Astrocyte (in vitro differentiated cells and primary cell): ENCODE measurements around the gene TMEM256. TPM values are rescaled to one million over a fixed set of nuclear protein-coding genes. Genes with fewer than 3 reads are reported as not detected.

Source experiments
- DNase-seq: peaks from one replicate; pipeline ENCODE4 v3.0.0-alpha.2; 2010; ENCODE audit warnings: low read depth
- FAIRE-seq: peaks from 2 replicates; lab custom pipeline; 2011; peaks lifted over from hg19 to GRCh38; lab: Jason Lieb, UNC
- H2AFZ ChIP-seq: 2 replicates; pipeline ENCODE4 v1.6.0; 2012; ENCODE audit warnings: low read depth, low read length, inconsistent platforms
- H3K27ac ChIP-seq: 2 replicates; pipeline ENCODE4 v1.5.1; 2011; ENCODE audit warnings: low read depth, low read length, inconsistent platforms
- H3K27me3 ChIP-seq: 2 replicates; pipeline ENCODE4 v1.6.0; 2011; ENCODE audit warnings: low read length, inconsistent platforms; ENCODE audit not compliant: insufficient read depth
- H3K36me3 ChIP-seq: 2 replicates; pipeline ENCODE4 v1.5.1; 2011; ENCODE audit warnings: low read length, inconsistent platforms; ENCODE audit not compliant: insufficient read depth
- H3K4me1 ChIP-seq: 2 replicates; pipeline ENCODE4 v1.5.1; 2011; ENCODE audit warnings: low read length, inconsistent platforms; ENCODE audit not compliant: insufficient read depth
- H3K4me2 ChIP-seq: 2 replicates; pipeline ENCODE4 v1.6.0; 2012; ENCODE audit warnings: low read length, inconsistent platforms
- H3K4me3 ChIP-seq: 2 replicates; pipeline ENCODE4 v1.5.1; 2011; ENCODE audit warnings: low read depth, mild to moderate bottlenecking, low read length, inconsistent platforms; ENCODE audit not compliant: insufficient read depth
- H3K79me2 ChIP-seq: 2 replicates; pipeline ENCODE4 v1.6.0; 2012; ENCODE audit warnings: mild to moderate bottlenecking, low read length, inconsistent platforms; ENCODE audit not compliant: insufficient read depth
- H3K9ac ChIP-seq: 2 replicates; pipeline ENCODE4 v1.6.0; 2012; ENCODE audit warnings: mild to moderate bottlenecking, low read length, inconsistent platforms
- H3K9me3 ChIP-seq: 2 replicates; pipeline ENCODE4 v1.5.1; 2012; ENCODE audit warnings: low read depth, mild to moderate bottlenecking, low read length, inconsistent platforms; ENCODE audit not compliant: insufficient read depth
- H4K20me1 ChIP-seq: 2 replicates; pipeline ENCODE4 v1.6.0; 2012; ENCODE audit warnings: low read length, inconsistent platforms; ENCODE audit not compliant: insufficient read depth
- H3K27ac Mint-ChIP-seq: one replicate; pipeline ENCODE4 v1.8.0; 2021; ENCODE audit warnings: mild to moderate bottlenecking, mixed read lengths; ENCODE audit not compliant: unreplicated experiment
- H3K27me3 Mint-ChIP-seq: one replicate; pipeline ENCODE4 v1.8.0; 2021; ENCODE audit warnings: low read depth, mixed read lengths; ENCODE audit not compliant: unreplicated experiment
- H3K36me3 Mint-ChIP-seq: one replicate; pipeline ENCODE4 v1.8.0; 2021; ENCODE audit warnings: low read depth, mixed read lengths; ENCODE audit not compliant: unreplicated experiment
- H3K4me1 Mint-ChIP-seq: one replicate; pipeline ENCODE4 v1.8.0; 2021; ENCODE audit warnings: low read depth, mixed read lengths; ENCODE audit not compliant: unreplicated experiment
- H3K4me3 Mint-ChIP-seq: one replicate; pipeline ENCODE4 v1.8.0; 2021; ENCODE audit warnings: mild to moderate bottlenecking, moderate library complexity, mixed read lengths; ENCODE audit not compliant: unreplicated experiment
- H3K9me3 Mint-ChIP-seq: one replicate; pipeline ENCODE4 v1.8.0; 2021; ENCODE audit warnings: mild to moderate bottlenecking, mixed read lengths; ENCODE audit not compliant: unreplicated experiment
- EZH2 ChIP-seq: IDR thresholded peaks from 2 replicates; pipeline ENCODE4 v1.6.1; 2012; ENCODE audit warnings: mild to moderate bottlenecking, low read length, inconsistent platforms; ENCODE audit not compliant: insufficient read depth
- total RNA-seq: library from RNA; stranded (reverse); gene quantifications from 2 replicates; pipeline ENCODE4 v1.2.1, GENCODE V29; 2021
- TF ChIP-seq, protein P1 (sequence below): IDR thresholded peaks from 2 replicates; pipeline ENCODE4 v1.5.1; 2011; ENCODE audit warnings: low read depth, mild to moderate bottlenecking, inconsistent platforms, low read length, moderate library complexity; ENCODE audit not compliant: insufficient read depth

TMEM256 gene
- total RNA-seq, 1 donor from 2014 or later, result 45.7 TPM

GRCh38 chr17:7410634-7411426 is 6.9 kb upstream of the TMEM256 start:
- Mint-ChIP-seq H3K4me1 (peaks cover 10% of the 10 kb centered on the region), H3K27me3 (no peaks in the 10 kb centered on the region), H3K27ac (peak overlapping the region; percentile 55), H3K4me3 (no peak overlapping the region), H3K36me3 (peaks cover 35% of the 10 kb centered on the region), H3K9me3 (no peaks in the 10 kb centered on the region)
- no peak overlapping the region for H3K4me3 ChIP-seq
- peaks cover 14% of the 10 kb centered on the region for H3K4me1 ChIP-seq
- no peak overlapping the region for H3K9ac ChIP-seq
- H3K27me3 ChIP-seq, result no peaks in the 10 kb centered on the region
- no peak overlapping the region for H3K27ac ChIP-seq
- TF ChIP-seq EZH2, result no peak
- TF ChIP-seq, protein P1, sequence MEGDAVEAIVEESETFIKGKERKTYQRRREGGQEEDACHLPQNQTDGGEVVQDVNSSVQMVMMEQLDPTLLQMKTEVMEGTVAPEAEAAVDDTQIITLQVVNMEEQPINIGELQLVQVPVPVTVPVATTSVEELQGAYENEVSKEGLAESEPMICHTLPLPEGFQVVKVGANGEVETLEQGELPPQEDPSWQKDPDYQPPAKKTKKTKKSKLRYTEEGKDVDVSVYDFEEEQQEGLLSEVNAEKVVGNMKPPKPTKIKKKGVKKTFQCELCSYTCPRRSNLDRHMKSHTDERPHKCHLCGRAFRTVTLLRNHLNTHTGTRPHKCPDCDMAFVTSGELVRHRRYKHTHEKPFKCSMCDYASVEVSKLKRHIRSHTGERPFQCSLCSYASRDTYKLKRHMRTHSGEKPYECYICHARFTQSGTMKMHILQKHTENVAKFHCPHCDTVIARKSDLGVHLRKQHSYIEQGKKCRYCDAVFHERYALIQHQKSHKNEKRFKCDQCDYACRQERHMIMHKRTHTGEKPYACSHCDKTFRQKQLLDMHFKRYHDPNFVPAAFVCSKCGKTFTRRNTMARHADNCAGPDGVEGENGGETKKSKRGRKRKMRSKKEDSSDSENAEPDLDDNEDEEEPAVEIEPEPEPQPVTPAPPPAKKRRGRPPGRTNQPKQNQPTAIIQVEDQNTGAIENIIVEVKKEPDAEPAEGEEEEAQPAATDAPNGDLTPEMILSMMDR, result no peak
- DNase-seq (no peak), FAIRE-seq (no peak)
- no peak overlapping the region for H2AFZ ChIP-seq
- H3K36me3 ChIP-seq, result peaks cover 3% of the 10 kb centered on the region
- no peak overlapping the region for H3K4me2 ChIP-seq
- H3K79me2 ChIP-seq, result peaks cover 8% of the 10 kb centered on the region
- H4K20me1 ChIP-seq, result peaks cover 17% of the 10 kb centered on the region
- H3K9me3 ChIP-seq, result no peaks in the 10 kb centered on the region

DNA sequence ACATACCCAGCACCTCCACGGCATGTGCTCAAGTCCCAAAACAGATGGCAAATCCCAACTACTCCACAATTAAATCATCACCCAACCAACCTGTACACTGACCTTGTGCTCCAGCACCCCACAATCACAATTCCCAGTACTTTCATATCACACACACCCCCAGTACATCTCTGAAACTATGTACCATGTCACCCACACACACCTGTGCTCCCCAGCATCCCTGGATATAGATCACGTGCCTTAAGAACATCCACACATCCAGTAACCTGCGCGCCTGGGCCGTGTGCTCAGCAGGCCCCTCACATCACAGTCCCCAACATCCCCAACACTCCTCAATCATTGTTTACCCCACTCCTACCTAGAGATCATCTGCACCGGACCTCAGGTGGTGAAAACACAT is 5.8 kb upstream of the TMEM256 start:
- Histone ChIP-seq H3K9me3 (no peaks in the 10 kb centered on the region), H3K4me3 (no peak overlapping the region), H3K27ac (no peak overlapping the region), H4K20me1 (peaks cover 20% of the 10 kb centered on the region), H3K4me2 (no peak overlapping the region), H3K36me3 (peaks cover 3% of the 10 kb centered on the region), H2AFZ (no peak overlapping the region), H3K9ac (no peak overlapping the region), H3K79me2 (peaks cover 16% of the 10 kb centered on the region), H3K27me3 (no peaks in the 10 kb centered on the region), H3K4me1 (peaks cover 14% of the 10 kb centered on the region)
- H3K27ac Mint-ChIP-seq, result no peak overlapping the region
- TF ChIP-seq, protein P1, result no peak
- no peak for TF ChIP-seq EZH2
- peaks cover 28% of the 10 kb centered on the region for H3K36me3 Mint-ChIP-seq
- H3K9me3 Mint-ChIP-seq, result no peaks in the 10 kb centered on the region
- FAIRE-seq (no peak), DNase-seq (no peak)
- no peaks in the 10 kb centered on the region for H3K27me3 Mint-ChIP-seq
- peaks cover 11% of the 10 kb centered on the region for H3K4me1 Mint-ChIP-seq
- peak overlapping the region; percentile 36 for H3K4me3 Mint-ChIP-seq

DNA sequence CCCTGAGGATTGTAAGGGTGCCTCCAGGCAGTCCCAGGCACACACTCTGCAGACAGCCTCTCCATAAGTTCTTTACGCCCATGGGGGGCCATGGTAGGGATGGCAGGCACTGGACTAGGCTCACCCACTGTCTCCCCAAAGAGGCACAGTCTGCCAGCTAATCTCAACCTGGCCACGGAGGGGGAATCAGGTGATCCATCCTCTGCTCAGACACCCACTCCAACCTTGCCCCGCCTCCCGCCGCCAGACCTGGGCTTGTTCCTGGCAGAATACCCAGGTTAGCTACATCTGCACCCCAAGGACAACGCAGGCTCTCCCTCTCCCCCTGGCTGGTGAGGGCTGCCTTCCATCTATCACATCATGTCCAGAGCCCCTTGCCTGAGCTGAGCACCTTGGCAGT is 5.0 kb upstream of the TMEM256 start:
- Histone ChIP-seq H3K4me2 (no peak overlapping the region), H3K79me2 (peaks cover 16% of the 10 kb centered on the region), H3K9ac (no peak overlapping the region), H4K20me1 (peaks cover 20% of the 10 kb centered on the region), H3K27me3 (no peaks in the 10 kb centered on the region), H3K36me3 (peaks cover 3% of the 10 kb centered on the region), H3K4me3 (no peak overlapping the region), H3K9me3 (no peaks in the 10 kb centered on the region), H3K4me1 (peaks cover 14% of the 10 kb centered on the region), H2AFZ (no peak overlapping the region), H3K27ac (no peak overlapping the region)
- H3K27ac Mint-ChIP-seq, result no peak overlapping the region
- no peak overlapping the region for H3K4me3 Mint-ChIP-seq
- H3K9me3 Mint-ChIP-seq, result no peaks in the 10 kb centered on the region
- H3K4me1 Mint-ChIP-seq, result peaks cover 11% of the 10 kb centered on the region
- FAIRE-seq, result no peak
- DNase-seq, result no peak
- H3K36me3 Mint-ChIP-seq, result peaks cover 28% of the 10 kb centered on the region
- no peaks in the 10 kb centered on the region for H3K27me3 Mint-ChIP-seq
- TF ChIP-seq, protein P1, result no peak
- TF ChIP-seq EZH2, result no peak
